Stimulated activated CD4-positive, alpha-beta T cell treated with anti-CD3 and anti-CD28 coated beads, Interleukin-1b, Interleukin-23, amount 100 ng/mL, for 4 hours (primary cell): Measurements from ENCODE around the gene MYO1D.

ENCODE experiments used
- DNase-seq, 2 donors: peaks; one replicate each; pipeline ENCODE4 v3.0.0-alpha.2; 2020; ENCODE audit warnings: low read depth in 2 of 2

Gene MYO1D

DNA sequence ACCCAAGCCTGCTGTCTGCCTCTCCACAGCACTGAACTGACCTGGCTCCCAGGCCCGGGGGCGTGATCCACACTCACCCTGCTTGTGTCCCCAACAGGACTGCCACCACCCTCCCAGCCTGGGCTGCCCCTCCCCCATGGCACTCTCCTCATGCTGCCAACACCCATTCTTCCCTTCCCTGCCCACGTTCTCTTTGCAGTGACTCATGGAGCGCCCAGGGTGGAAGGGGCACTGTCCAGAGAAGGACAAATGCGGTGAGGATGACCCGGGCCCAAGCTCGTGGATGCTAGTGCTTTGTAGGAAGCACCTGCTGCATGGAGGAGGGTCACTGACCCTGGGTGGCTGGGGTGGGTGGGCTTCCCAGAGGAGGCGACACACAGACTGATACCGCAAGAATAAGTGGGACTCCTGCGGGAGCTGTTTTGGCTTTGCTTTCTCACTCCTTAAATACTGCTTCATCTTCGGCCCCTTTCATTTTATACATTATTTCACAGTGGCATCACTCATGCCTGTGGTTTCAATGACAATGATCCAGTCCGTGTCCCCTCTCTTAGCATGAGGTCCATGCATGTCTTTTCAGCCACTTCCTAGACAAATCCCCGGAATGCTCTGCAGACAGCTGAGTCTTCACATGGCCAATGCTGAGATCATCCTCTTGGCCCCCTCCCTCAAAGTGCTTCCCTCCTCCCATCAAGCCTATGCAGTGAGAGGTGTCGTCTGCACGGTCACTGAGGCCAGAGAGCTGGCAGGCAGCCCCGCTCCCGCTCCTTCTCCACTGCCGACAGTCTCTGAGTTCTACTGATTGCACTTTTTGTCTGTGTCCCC lies 372.5 kb downstream of the MYO1D start:
- no peak for DNase-seq

DNA sequence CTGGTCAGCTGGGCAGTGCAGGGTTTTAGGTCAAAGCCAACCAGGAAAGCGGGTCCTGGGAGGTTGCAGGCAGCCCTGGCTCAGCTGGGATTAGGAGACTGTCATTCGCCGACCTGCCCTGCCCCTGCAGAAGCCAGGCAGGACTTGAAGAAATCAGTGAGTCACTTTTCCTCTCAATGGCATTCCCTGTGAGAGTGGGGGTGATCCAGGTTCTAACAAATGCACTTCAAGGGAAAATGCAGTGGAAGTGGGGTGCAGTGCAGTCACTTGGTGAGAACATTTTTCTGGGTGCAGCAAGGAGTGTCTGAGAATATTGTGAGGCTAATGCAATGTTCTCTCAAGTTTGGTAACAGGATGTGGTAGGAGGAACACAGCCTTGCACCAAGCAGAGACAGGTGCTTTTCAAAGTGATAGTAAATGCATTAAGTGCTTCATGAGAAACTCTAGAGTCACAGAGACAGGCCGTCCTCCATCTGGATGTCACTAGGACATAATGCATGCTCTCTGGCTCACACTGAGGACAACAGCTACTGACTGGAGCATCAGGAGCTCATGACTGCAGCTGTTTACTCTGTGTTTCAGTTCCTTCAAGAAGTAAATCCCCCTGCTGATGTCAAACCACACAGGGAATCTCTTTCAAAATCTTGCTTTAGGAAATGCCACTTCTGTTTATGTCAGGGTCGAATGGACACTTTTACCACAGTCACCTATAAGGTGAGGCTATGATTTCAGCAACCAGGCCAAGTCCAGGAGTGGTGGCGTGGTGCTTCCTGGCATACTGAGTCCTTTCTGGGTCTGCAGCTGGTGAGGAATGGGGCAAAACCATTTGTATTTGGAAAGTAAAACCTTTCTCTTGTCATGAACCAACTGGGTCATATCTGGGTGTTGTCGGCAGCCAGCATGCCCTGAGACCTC lies 373.4 kb downstream of the MYO1D start:
- DNase-seq = no peak

DNA sequence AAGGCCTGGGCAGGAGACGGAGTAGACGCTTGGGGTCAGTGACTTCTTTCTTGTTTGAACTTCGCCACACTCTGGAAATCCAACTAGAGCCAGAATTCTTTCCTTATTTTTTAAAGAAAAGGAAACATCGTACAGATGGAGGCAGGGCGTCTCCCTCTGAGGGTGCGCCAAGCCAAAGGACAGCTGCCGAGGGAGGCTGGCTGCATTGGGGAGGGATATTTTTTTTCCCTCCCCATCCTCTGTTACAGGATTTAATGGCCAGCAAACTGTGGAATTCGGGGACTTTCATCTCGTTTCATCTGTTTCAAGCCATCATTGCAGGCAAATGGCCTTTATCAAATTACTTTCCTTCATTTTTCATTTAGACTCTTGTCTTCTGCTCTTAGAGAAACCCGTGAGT lies 374.2 kb downstream of the MYO1D start:
- no peak for DNase-seq

DNA sequence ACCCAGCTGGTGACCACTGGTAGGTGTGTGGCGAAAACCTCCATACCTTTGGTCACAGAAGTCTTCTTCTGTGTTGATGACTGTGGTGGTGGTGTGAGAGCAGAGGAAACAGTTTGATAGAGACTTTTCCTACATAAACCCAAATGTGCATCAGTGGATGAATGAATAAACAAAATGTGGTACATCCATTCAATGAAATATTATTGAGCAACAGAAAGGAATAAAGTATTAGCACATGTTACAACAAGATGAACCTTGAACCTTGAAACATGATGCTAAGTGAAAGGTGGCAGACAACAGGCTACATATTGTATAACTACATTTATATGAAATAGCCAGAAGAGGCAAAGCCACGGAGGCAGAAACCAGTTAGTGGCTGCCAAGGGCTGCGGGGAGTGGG lies 374.9 kb downstream of the MYO1D start:
- DNase-seq = no peak

DNA sequence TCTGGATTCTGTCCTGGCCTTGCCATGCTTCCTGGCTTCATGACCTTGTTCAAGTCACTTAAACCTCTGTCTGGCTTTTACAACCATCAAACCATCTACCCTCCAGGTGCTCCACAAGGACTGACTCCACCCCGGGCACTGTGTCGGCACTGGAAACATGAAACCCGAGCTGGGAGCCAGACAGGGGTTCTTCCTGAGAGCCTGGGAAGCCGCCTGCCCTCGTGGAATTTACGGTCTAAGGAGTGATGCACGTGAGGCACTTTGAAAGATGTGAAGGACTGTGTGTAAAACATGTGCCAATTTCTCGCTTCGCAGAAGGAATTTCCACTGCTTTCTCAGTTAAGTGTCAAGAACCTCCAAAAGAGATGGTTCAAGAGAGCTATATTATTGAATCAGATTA lies 378.5 kb downstream of the MYO1D start:
- DNase-seq = no peak

DNA sequence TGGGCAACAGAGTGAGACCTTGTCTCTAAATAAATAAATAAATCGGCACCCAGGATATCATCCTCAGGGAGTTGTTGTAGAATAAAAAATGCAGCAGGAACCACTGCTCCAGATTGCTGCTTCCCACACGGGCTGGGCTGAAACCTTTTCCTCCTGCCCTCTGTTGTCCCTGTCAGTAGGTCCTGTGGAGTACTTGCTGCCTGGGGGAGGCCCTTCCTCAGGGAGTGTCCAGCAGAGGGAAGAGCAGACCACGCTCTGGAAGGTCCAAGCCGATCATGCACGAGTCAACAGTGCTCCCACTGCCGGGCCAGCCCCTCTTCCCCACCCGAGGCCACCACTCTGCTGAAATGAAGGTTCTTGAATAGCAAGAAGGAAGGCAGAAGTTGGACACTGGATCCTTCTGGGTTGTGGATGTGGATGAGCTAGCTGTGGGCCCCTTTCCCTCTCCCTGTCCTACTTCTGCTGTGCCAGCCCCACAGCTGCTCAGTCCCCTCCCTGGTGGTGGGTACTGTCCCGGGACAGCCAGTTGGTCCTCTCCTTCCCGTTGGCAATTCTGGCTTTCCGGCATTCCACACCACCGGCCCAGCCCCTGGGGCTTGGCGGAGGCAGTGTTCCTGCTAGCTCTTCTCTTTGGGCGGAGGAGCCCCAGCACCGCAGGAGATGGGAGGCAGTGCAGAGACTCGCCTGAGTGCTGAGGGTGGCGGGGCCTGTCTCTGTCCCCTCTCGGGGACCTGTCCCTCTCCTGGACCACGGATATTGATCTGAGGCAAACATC lies 379.3 kb downstream of the MYO1D start:
- DNase-seq = no peak

DNA sequence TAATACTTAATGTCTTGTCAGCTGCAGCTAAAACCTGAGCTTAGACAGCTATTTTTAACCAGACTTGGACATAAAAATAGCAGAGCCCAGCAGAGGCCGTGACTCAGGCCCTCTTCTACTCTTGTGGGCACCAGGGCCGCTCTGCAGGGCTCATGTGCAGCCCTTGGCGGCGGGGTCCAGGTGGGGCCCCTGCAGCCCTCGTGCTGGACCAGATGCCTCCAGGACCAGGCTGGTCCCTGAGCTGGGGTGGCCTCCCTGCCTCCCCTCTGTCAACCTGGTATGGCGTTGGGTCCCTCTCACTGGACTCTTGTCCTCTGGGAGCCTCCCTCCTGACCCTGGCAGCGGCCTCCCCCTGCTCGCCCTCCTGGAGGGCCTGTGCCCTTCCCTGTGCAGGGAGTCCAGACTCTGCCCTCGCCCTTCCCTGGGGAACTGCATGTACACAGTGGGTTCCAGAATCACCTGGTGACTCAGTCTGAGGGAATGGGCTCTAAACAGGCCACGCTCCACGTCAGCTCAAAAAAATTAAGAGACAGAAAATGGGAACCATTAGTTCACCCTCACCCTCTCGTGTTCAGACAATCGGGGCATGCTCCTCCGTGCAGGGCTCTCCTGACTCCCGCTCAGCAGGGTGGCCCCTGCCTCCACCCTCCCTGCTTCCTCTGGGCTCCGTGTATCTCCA lies 380.4 kb downstream of the MYO1D start:
- DNase-seq = no peak

DNA sequence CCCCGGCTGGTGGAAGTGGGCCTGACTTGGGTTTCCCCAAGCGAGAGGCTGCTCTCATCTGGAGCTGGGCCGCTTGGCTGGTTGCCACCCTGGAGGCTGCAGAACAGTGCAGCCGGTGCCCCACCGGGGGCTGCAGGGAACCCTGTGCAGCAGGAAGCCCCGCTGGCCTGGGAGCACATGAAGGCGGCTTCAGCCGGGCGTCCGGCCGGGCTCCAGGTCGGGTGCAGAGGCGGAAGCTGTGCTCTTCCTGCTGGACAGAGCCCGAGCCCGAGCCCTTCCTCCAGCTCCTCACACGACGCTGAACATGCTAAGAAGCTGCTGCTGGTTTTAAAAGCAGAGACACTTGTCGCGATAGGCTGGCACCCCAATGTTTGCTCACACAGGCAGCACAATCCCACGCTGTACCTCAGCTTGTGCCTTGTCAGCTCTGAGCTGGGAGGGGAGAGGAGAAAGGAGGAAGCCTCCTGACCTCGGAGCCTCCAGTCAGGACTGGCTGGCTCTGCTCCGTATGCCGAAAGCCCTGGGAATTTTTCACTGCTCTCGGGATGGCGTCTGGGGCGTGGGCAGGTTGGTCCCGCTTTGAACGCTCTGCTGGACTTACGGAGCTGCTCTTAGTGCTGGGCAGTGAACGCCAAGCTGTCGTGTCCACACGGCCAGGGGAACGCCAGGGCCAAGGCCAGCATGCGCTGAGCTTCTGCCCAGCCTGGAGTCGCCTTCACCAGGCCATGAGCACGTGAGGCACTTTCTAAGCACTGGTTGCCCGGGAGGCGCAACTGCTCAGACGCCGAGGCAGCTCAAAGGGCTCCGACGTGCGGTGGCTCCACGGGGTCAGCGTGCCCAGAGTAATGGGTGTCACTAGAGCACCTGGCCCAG lies 381.3 kb downstream of the MYO1D start:
- no peak for DNase-seq

DNA sequence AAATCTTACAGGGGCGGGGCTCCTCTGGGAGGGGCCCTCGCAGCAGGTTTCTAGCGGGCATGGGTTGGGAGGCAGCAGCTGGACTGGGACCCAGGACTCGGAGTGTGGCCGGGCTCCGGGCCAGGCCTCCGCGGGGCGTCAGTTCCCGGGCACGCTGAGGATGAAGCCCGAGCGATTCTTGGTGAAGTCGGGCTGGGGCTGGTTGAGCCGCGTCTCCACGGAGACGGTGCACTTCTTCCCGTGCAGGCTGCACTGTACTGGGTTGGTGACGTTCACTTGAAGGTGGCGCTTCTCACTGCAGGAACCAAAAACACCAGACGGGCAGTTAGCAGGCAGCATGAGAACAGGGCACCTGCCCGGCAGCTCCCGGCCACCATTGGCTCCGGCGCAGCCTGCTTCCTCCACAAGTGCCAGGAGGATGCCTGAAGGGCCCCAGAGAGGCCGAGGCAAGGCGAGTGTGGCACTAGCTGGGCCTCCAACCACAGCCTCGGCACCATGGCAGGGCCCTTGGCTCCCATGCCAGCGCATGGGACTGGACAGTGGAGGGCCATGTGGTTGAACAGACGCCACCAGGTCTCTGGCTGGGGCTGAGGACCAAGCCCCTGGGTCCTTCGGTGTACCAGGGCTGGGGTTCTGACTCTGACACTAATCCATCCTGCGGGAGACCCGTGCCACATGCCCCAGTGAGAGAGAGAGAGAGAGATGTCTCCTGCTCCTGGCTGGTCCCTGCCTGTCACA lies 382.1 kb downstream of the MYO1D start:
- no peak for DNase-seq

DNA sequence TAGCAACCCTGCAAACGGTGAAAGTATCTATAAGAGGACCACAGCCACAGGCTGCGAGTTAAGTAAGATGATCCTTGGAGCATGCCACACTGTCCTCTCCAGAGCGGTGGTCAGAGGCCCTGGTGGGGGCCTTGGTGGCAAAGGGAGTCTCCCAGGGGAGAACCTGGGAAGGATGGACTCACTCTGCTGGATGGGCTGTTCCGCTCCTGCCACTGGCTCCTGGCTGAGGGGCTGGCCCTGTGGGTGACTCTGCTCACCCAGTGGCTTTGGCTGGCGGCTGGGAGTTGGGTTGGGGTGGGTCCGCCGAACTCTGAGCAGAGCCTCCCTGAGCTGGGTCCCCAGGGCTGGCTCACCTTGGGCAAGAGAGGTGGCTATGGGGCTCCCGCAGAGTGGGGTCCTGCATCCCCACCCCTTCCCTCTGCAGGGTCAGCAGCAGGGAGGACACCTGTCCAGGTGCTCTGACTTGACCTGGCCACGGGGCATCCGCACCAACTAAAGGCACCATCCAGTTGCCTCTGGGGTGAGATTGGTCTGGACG lies 382.9 kb downstream of the MYO1D start:
- no peak for DNase-seq

DNA sequence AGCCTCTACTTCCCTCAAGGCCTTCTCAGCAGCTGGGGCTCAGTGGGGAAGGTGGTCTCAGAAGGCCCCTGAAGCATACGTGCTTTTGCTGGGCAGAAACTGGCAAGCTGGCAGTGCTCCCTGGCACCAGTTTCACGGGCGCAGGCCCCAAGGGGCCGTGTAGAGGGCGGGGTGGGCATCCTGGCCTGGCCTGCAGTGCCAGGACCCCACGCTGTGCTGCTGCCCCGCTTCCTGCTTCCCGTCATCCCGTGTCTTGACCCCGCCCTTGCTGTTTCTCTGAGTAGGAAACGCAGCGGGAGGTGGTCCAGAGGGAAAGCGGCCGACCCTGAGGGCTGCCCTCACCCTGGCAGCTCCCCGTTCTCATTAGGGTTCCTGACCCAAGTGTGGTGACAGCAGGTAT lies 383.4 kb downstream of the MYO1D start:
- DNase-seq = no peak

DNA sequence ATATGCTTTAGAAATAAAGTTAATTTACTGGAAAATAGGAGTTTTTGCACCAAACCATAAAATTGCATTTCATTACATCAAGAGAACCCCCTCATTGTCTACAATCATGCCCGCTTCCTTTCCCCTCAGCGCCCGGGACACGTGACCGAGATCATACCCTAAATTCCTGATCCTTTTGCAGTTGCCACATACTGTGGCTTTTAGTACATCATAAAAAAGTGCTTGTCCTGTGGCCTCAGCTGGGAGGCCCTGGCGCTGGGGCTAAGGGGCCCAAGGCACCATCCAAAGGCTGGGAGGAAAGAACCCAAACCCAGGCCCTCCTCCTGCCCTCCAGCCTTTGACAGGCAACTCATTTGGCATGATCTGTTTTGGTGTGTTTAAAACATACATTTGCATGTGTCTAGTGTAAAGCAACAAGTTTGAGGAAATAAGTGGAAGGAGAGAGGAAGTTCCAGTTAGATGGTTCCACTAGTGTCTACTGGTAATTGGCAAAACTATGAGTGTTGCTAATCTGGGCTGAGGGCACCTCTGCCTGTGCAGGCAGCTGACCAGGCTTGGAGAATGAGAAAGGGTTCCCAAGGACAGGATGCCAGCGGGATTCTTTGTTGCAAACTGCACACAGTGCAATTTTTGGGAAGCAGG lies 384.2 kb downstream of the MYO1D start:
- DNase-seq = no peak

DNA sequence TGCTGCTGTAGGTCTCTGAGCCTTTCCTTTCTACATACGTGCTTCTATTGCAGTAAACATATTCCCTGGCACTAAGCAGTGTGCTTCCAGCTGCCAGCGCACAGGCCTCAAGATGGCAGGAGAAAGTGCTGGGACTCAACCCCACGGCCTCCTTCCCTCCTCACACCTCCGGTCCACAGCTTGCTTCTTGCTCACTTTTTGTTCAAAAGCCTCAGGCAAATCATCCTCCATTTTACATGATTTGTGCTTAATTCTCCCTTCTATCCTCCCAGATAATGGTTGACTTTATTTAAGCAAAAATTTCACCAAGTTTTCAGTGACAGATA lies 384.7 kb downstream of the MYO1D start:
- DNase-seq = no peak

DNA sequence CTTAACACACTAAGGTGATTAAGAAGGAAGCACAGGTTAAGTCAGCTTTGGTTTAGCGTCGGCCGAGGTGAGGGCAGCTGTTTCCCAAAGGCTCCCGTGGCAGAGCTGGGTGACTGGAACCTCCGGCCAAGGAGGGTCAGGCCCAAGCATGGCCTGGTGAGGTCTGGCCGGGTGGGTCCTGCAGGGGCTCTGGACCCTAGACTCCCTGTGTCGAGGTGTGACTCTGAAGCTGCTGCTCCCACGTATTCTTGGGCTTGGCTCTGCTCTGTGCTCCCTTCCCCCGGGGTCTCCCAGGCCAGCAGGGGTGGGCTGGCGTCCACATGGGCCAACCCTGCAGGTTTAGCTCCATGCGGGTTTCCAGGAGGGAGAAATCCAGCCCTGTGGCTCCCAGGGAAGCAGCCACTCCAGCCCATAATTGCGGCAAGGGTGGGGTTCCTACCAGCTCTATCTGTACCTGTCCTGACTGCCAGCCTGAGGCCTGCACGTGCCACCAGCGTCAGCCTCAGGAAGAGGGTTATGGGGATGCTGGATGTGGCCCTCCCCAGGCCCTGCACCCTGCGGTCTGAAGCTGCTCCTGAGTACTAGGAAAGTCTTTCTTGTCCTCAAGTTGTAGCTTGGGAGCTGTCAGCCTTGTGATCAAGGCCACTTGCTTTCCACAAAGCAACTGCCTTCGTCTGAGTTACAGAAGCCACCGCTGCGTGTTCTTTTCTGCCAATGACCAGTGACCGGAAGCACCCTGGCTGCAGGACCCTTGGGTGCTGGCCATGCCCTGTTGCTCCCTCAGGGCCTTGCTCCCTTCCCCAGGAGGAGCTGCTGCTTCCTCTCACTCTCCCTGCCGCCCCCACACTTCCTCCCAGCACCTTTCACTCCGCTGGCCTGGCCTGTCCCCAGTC lies 385.3 kb downstream of the MYO1D start:
- DNase-seq = no peak

DNA sequence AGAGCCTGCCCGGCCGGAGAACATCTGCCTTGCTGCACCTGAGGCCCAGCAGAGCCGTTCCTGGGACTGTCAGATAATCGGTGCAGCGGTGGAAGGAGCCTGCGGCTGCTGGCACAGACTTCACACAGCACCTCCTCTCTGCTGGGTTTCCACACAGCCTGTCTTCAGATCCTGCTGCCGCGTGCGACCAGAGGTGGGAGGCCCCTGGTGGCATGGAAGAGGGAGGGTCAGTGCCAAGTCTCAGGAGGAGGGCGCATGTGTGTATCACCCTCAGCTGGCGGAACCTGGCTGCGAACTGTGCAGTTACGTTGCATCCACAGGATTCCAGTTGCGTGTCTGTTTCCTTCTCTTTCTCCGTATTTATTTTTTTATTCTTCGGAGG lies 386.8 kb downstream of the MYO1D start:
- DNase-seq = no peak

DNA sequence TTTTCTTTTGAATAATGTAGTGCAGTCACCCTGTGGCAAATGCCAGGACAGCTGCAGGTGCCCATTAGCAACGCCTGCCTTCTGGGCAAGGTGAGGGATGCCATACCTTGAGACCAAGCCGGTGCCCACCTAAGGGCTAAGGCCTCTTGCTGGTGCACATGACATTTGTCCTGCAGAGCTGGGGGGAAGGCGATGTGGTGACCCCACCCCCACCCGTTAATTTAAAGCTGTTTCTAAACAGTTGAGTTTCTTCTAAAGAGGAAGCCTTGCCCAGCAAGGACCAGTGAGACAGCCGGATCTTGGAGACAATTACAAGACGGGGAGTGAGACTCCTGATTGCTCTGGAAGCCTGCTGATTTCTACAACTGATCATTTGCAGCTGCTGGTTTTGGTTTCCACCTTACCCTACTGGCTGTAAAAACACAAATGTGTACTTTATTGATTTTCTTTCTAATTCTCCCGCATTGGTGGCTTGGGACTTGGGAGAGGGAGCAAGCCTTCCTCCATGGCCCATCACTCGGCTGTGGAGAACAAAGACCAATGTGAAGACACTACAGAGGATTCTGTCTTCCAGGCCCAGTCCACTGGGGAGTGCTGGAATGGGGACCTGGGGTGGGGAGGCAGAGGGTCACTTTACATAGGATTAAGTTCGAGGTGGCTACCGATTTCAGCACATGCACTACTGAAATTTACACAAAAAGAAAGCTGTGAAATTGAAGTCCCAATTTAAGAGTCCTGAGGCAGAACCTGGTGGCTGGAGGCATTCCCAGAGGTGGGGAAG lies 387.4 kb downstream of the MYO1D start:
- no peak for DNase-seq

DNA sequence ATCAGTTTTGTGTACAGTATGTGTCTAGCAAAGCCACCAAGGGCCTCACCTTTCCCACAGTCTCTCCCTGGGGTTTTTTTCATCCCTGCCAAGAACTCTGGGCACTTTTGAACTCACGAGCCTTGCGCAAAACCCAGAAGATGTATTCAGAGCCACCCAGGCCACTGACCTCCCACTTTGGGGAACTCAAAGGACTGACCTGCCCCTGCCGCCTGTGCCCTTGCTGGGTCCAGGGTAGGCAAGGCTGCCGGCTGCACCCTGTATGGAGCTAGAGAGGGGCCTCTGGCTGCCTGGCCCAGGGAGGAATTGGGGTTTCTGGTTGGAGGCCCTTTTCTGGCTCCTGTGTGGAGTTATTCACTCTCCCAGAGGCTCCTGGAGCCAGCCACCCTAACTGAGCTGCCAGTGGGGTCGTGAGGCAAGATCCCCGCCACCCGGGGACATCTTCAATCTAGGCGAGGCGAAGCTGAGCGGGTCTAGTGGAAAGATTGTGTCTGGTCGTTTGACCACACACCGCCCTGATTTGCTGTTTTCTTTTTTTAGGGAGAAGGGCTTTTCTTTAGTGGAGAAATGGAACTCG lies 388.2 kb downstream of the MYO1D start:
- no peak for DNase-seq
